HPDE6-E6E7 (cell line): ENCODE data around the gene GNB5.

ENCODE experiments used
- DNase-seq: peaks from one replicate; pipeline ENCODE4 v3.0.0; 2011; ENCODE audit warnings: missing footprints; ENCODE audit errors: extremely low spot score

GNB5 gene

GRCh38 chr15:52144656-52145178 is 46.5 kb downstream of the GNB5 start:
- no peak for DNase-seq

GRCh38 chr15:52143873-52144272 is 47.3 kb downstream of the GNB5 start:
- no peak for DNase-seq

DNA sequence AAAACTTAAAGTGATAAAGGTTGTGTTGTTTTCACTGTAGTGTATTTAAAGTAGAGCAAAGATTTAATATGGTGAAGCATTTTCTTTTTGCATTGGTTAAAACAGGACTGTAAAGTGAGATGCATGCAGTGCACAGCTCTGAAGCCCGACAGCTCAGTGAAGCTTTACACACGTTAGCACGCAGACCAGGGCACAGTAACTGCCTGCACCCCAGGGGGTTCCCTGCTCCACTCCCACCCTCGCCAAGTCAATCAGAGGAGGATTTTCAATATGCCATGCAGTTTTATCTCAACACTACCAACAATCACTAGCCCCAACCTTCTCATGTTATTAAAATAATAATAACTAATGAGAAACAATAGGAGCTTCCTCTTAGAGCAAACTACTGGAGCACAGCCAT is 50.5 kb downstream of the GNB5 start:
- no peak for DNase-seq

- peak; percentile 48 for DNase-seq
Observed at GRCh38 chr15:52139599-52140462, 51.4 kb downstream of the GNB5 start.

- DNase-seq, result no peak
Observed at GRCh38 chr15:52137432-52138357, 53.5 kb downstream of the GNB5 start.

GRCh38 chr15:52136442-52136980 is 54.7 kb downstream of the GNB5 start:
- no peak for DNase-seq

DNA sequence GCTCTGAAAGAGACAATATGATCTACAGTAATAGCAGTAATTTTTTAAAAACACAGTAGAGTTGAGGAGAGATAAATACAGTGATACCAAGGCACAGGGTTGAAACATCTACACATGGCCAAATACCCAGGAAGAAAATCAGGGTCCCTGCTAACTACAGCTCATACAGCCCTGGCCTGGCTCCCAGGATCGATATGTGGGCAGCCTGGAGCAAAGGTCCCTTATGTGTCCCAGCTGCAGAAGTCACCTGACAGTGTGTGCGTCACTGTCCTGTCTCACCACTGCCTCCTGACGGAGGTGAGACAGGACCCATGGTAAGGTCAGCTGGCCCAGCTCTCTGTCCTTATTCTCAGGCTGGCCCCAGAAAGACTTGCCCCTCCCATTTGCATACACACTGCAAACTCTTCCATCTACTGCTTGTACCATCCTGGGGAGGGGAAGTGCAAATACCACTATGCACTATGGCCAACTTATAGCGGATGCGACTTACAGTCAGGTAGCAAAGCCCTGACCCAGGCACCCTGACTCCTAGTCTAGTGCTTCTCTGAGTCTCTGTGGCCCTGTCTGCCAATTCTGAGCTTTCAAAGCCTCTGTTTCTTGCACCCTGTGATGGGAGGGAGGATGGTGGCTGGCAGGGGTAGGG is 56.6 kb downstream of the GNB5 start:
- no peak for DNase-seq

- no peak for DNase-seq
Observed at GRCh38 chr15:52133510-52134220, 57.5 kb downstream of the GNB5 start.

DNA sequence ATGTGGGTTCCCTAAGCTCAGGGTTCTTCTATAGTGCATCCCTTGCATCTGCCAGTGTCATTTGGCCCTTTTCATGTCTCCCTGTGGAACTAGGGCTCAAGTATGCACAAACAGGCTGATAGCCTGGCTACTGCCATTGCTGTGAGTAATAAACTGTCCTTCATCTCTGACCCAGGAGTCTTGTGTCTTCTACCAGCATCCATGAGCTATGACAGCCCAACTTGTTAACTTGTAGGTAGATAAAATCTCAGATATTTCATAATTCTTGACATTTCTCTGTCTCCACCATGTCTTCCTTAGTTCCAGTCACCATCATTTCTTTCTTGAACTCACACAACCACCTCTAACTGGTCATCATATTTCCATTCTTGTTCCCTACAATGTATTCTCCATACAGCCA is 59.1 kb downstream of the GNB5 start:
- DNase-seq, result no peak

- DNase-seq, result no peak
Observed at GRCh38 chr15:52128568-52128967, 62.6 kb downstream of the GNB5 start.

- DNase-seq, result peak; percentile 67
Observed at GRCh38 chr15:52124270-52124880, 66.8 kb downstream of the GNB5 start.

DNA sequence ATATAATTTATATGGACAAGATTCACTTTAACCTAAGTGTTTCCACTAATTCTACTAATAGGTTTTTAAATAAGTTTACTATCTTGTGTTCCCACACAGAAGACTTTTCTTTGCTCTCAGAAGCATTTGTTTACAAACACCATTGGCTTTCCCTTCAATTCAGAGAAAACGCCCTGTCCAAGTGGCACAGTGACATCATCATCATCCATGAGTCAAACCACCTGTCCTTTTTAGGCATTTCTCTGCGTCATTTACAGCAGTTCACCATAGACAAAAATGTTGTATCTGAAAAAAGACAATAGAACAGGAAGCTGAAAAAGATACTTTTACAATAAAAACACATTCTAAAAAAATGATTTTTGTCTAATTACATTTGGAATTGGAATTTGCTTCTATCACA is 69.3 kb downstream of the GNB5 start:
- DNase-seq, result no peak

- DNase-seq, result no peak
Observed at GRCh38 chr15:52121006-52121405, 70.2 kb downstream of the GNB5 start.

- no peak for DNase-seq
Observed at GRCh38 chr15:52120488-52120887, 70.7 kb downstream of the GNB5 start.

DNA sequence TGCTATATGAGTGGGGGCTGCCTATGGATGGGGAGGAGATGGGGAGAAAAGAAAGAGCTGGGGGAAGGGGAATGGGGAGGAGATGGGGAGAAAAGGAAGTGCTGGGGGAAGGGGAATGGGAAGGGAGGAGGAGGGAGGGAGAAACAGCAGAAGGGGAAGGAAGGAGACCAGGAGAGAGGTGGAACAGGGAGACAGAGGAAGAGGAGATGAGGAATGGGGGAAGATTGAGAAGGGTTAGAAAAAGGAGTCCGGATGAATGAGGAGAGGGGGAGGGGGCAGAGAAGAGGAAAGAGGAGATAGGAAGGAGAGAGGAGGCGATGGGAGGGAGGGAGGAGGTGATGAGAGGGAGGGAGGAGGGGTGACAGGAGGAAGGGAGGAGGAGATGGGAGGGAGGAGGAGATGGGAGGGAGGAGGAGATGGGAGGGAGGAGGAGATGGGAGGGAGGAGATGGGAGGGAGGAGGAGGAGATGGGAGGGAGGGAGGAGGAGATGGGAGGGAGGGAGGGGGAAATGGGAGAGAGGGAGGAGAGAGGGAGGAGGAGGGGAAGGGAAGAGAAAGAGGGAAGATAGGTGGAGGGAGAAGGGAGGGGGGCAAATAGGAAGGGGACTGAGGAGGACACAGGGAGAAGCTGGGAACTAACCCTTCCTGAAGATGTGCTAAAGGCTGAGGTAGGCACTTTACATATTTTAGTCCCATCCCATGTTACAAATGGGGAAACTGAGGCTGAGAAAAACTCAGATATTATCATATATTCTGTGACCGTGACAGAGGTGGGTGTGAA is 72.0 kb downstream of the GNB5 start:
- DNase-seq, result no peak

GRCh38 chr15:52117549-52117948 is 73.6 kb downstream of the GNB5 start:
- no peak for DNase-seq

GRCh38 chr15:52115598-52116427 is 75.4 kb downstream of the GNB5 start:
- DNase-seq, result no peak

GRCh38 chr15:52114261-52115055 is 76.7 kb downstream of the GNB5 start:
- no peak for DNase-seq
